Left ventricle myocardium inferior (tissue), 1 donor: Measurements from ENCODE around the gene MKLN1. TPM values are rescaled to one million over a fixed set of nuclear protein-coding genes. Genes with fewer than 3 reads are reported as not detected.
A peak's percentile ranks its signal among the peaks of the same experiment; 100 is the strongest.

ENCODE experiments used
- DNase-seq: peaks from one replicate; pipeline ENCODE4 v3.0.0-alpha.2; 2020
- H3K27ac ChIP-seq: fragments of 200-600 bp; replicated peaks from 2 replicates; pipeline ENCODE4 v1.8.0; 2021
- H3K27me3 ChIP-seq: fragments of 200-600 bp; 2 replicates; pipeline ENCODE4 v1.8.0; 2021; ENCODE audit warnings: low read depth
- H3K36me3 ChIP-seq: fragments of 200-600 bp; 2 replicates; pipeline ENCODE4 v1.8.0; 2021
- H3K4me1 ChIP-seq: fragments of 200-600 bp; 2 replicates; pipeline ENCODE4 v1.8.0; 2021
- H3K4me3 ChIP-seq: fragments of 200-600 bp; 2 replicates; pipeline ENCODE4 v1.8.0; 2021; ENCODE audit warnings: mild to moderate bottlenecking, moderate library complexity
- H3K9me3 ChIP-seq: fragments of 200-600 bp; replicated peaks from 2 replicates; pipeline ENCODE4 v1.8.0; 2021
- CTCF ChIP-seq: fragments of 200-600 bp; IDR thresholded peaks from 2 replicates; pipeline ENCODE4 v1.8.0; 2021; ENCODE audit warnings: antibody characterized with exemption, mild to moderate bottlenecking, borderline replicate concordance
- intact Hi-C: fragments of 100-400 bp; cut with micrococcal nuclease; formaldehyde crosslinking; loops from one replicate; pipeline ENCODE4 v1.11.0; 2022
- total RNA-seq: library from RNA; stranded (reverse); fragmentation: NEBNext Ultra II Directional; extraction: Animal tissue kit (Norgen Biotek cat#: 25700); gene quantifications from one replicate; pipeline ENCODE4 v1.2.1, GENCODE V29; 2021
- donor health status: DM: no; HTN: yes; CAD: no; lungs with severe emphysema.

Gene MKLN1
- total RNA-seq, 1 donor from 2014 or later = 42.2 TPM

GRCh38 chr7:131364767-131365344, 37.2 kb downstream of the MKLN1 start:
- H3K27ac ChIP-seq = no peak overlapping the region
- no peaks in the 10 kb centered on the region for H3K36me3 ChIP-seq
- TF ChIP-seq CTCF = no peak
- no peak overlapping the region for H3K4me3 ChIP-seq
- H3K4me1 ChIP-seq = peaks cover 96% of the 10 kb centered on the region
- intact Hi-C loops = no loop called here
- no peak for DNase-seq
- no peaks in the 10 kb centered on the region for H3K27me3 ChIP-seq
- no peaks in the 10 kb centered on the region for H3K9me3 ChIP-seq

GRCh38 chr7:131365838-131366237, 38.2 kb downstream of the MKLN1 start:
- Histone ChIP-seq H3K4me1 (peaks cover 98% of the 10 kb centered on the region), H3K36me3 (no peaks in the 10 kb centered on the region), H3K4me3 (no peak overlapping the region), H3K27me3 (no peaks in the 10 kb centered on the region), H3K9me3 (no peaks in the 10 kb centered on the region), H3K27ac (peak overlapping the region; percentile 26)
- TF ChIP-seq CTCF = no peak
- intact Hi-C loops = no loop called here
- DNase-seq = no peak

DNA sequence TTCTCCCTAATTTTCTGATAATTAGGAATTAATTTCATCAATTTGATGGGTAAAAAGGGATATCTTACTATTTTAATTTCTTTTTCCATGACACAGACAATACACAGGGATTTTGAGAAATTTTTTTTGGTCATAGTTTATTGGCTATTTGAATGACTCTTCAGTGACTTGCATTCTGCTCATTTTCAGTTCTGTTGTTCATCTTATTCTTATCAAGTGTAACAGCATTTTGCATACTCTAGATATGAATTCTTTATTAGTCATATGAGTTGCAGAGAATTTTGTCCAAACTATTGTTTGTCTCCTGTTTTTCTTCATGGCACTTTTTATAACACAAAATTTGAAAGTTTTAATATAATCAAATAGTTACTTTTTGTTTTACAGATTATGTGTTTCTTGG, 41.7 kb downstream of the MKLN1 start:
- no peaks in the 10 kb centered on the region for H3K9me3 ChIP-seq
- no peak overlapping the region for H3K27ac ChIP-seq
- intact Hi-C loops = no loop called here
- H3K36me3 ChIP-seq = no peaks in the 10 kb centered on the region
- peaks cover 96% of the 10 kb centered on the region for H3K4me1 ChIP-seq
- no peak overlapping the region for H3K4me3 ChIP-seq
- no peak for DNase-seq
- no peaks in the 10 kb centered on the region for H3K27me3 ChIP-seq
- no peak for TF ChIP-seq CTCF

DNA sequence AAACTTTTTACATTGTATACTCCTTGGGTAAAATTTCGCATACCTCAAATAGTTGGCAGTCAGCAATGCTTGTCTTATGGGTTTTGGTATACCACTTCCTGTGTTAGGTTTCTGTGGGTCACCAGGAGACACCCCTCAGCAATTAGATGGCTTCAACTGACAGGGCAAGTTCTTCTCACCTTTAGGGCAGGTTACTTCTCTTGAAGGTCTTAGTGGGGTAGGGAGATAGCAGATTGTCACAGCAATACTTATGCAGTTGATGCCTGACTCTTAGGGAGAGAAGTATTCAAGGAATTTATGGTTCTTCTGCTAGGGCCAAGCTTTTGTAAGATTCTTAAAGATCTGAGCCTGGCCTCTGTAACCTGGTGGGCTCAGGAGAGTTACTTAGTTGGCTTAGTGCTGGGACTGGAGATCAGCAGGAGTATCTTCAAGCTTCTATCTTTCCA, 42.9 kb downstream of the MKLN1 start:
- TF ChIP-seq CTCF = no peak
- Histone ChIP-seq H3K4me1 (peaks cover 96% of the 10 kb centered on the region), H3K9me3 (no peaks in the 10 kb centered on the region), H3K4me3 (no peak overlapping the region), H3K36me3 (no peaks in the 10 kb centered on the region), H3K27me3 (no peaks in the 10 kb centered on the region), H3K27ac (no peak overlapping the region)
- no peak for DNase-seq
- intact Hi-C loops = no loop called here

- Histone ChIP-seq H3K4me1 (peaks cover 90% of the 10 kb centered on the region), H3K36me3 (no peaks in the 10 kb centered on the region), H3K4me3 (no peak overlapping the region), H3K27ac (no peak overlapping the region), H3K27me3 (no peaks in the 10 kb centered on the region), H3K9me3 (no peaks in the 10 kb centered on the region)
- TF ChIP-seq CTCF = no peak
- intact Hi-C loops = no loop called here
- no peak for DNase-seq
Observed at GRCh38 chr7:131371411-131371810, 43.7 kb downstream of the MKLN1 start.
